Uterus (tissue), 4 donors: Measurements from ENCODE around the gene IREB2. TPM values are rescaled to one million over a fixed set of nuclear protein-coding genes. Genes with fewer than 3 reads are reported as not detected.

Experiments
- DNase-seq, 2 donors: peaks; one replicate each; pipeline ENCODE4 v3.0.0-alpha.2; 2019 to 2020
- H3K27ac ChIP-seq, 2 donors: fragments of 200-600 bp; sonication (generic); 1 replicate in 1 of 2; 2 replicates in 1 of 2; pipeline ENCODE4 v1.5.1; 2016 to 2018
- H3K27me3 ChIP-seq, 2 donors: fragments of 200-600 bp; sonication (generic); one replicate each; pipeline ENCODE4 v1.5.1; 2018 to 2019; ENCODE audit warnings: control low read depth in 1 of 2
- H3K36me3 ChIP-seq, 2 donors: fragments of 200-600 bp; sonication (generic); one replicate each; pipeline ENCODE4 v1.5.1; 2019; ENCODE audit warnings: control low read depth in 1 of 2
- H3K4me1 ChIP-seq, 2 donors: fragments of 200-600 bp; sonication (generic); one replicate each; pipeline ENCODE4 v1.5.1; 2018 to 2019; ENCODE audit warnings: control low read depth in 1 of 2
- H3K4me3 ChIP-seq, 2 donors: fragments of 200-600 bp; sonication (generic); 1 replicate in 1 of 2; 2 replicates in 1 of 2; pipeline ENCODE4 v1.5.1; 2018 to 2019; ENCODE audit warnings: mild to moderate bottlenecking in 1 of 2
- H3K9me3 ChIP-seq, 2 donors: fragments of 200-600 bp; sonication (generic); one replicate each; pipeline ENCODE4 v1.5.1; 2019; ENCODE audit warnings: control low read depth in 1 of 2
- CTCF ChIP-seq, 4 experiments: fragments of 200-600 bp in 2 of 4; fragments of 450-650 bp in 2 of 4; sonication (generic) in 2 of 4; IDR thresholded peaks; one replicate each; pipeline ENCODE4 v1.5.1; 2016 to 2019; ENCODE audit warnings: antibody characterized with exemption in 4 of 4, mild to moderate bottlenecking in 2 of 4, moderate library complexity in 1 of 4
- POLR2A ChIP-seq, 2 donors: fragments of 450-650 bp; IDR thresholded peaks; one replicate each; pipeline ENCODE4 v1.6.1; 2016; ENCODE audit warnings: antibody characterized with exemption in 2 of 2, mild to moderate bottlenecking in 1 of 2, moderate library complexity in 1 of 2
- intact Hi-C: fragments of 100-400 bp; cut with DNase I; formaldehyde crosslinking; loops from one replicate; pipeline ENCODE4 v1.15.1; 2023; ENCODE audit warnings: low total_unique reads
- total RNA-seq, 4 donors: library from RNA; depleted of rRNA in 3 of 4; stranded (reverse); fragments of >200 nt in 3 of 4; gene quantifications; one replicate each; pipeline versions ENCODE4 v1.1.0 to v1.2.4, GENCODE V29; 2014 to 2023
- donor health status: DM: yes; HTN: yes; CAD: no.

IREB2 gene
- total RNA-seq, 4 donors from 2014 or later: 15.1 to 81.7 (median 51.4) TPM

- Histone ChIP-seq H3K36me3 (no peaks in the 10 kb centered on the region), H3K9me3 (no peaks in the 10 kb centered on the region), H3K4me3 (no peak overlapping the region), H3K4me1 (no peaks in the 10 kb centered on the region), H3K27ac (no peak overlapping the region), H3K27me3 (no peaks in the 10 kb centered on the region)
- TF ChIP-seq CTCF (IDR thresholded peaks at IDR 0.05) (no peak), POLR2A (IDR thresholded peaks at IDR 0.05) (no peak)
- intact Hi-C loops: no loop called here
- DNase-seq: no peak
These were observed 2.7 kb downstream of the IREB2 start for GRCh38 chr15:78440375-78441373.

- intact Hi-C loops: no loop called here
- H3K9me3 ChIP-seq: no peaks in the 10 kb centered on the region
These were observed 6.2 kb downstream of the IREB2 start for GRCh38 chr15:78444255-78444654.

GRCh38 chr15:78445875-78446274 is 7.9 kb downstream of the IREB2 start:
- no peak for DNase-seq
- no peaks in the 10 kb centered on the region for H3K36me3 ChIP-seq
- H3K27me3 ChIP-seq: no peaks in the 10 kb centered on the region
- H3K4me1 ChIP-seq: peaks cover 0 to 6% of the 10 kb centered on the region in 2 donors
- H3K9me3 ChIP-seq: no peaks in the 10 kb centered on the region
- no peak overlapping the region for H3K4me3 ChIP-seq
- no peak for TF ChIP-seq POLR2A (IDR thresholded peaks at IDR 0.05)
- TF ChIP-seq CTCF (IDR thresholded peaks at IDR 0.05): no peak
- intact Hi-C loops: no loop called here
- no peak overlapping the region for H3K27ac ChIP-seq

More at GRCh38 chr15:78444255-78444654, 6.2 kb downstream of the IREB2 start:
- no peak overlapping the region for H3K4me3 ChIP-seq
- TF ChIP-seq POLR2A (IDR thresholded peaks at IDR 0.05) (no peak), CTCF (IDR thresholded peaks at IDR 0.05) (no peak)
- no peak for DNase-seq
- H3K27ac ChIP-seq: no peak overlapping the region
- H3K4me1 ChIP-seq: peaks cover 0 to 6% of the 10 kb centered on the region in 2 donors
- H3K36me3 ChIP-seq: no peaks in the 10 kb centered on the region
- H3K27me3 ChIP-seq: no peaks in the 10 kb centered on the region

GRCh38 chr15:78446551-78446950 is 8.5 kb downstream of the IREB2 start:
- Histone ChIP-seq H3K27ac (no peak overlapping the region), H3K9me3 (no peaks in the 10 kb centered on the region), H3K4me1 (peaks cover 0 to 6% of the 10 kb centered on the region in 2 donors), H3K36me3 (no peaks in the 10 kb centered on the region), H3K4me3 (no peak overlapping the region), H3K27me3 (no peaks in the 10 kb centered on the region)
- DNase-seq: no peak
- TF ChIP-seq CTCF (IDR thresholded peaks at IDR 0.05): no peak
- no peak for TF ChIP-seq POLR2A (IDR thresholded peaks at IDR 0.05)
- intact Hi-C loops: no loop called here
